GM12874 (cell line): Measurements from ENCODE around the gene TRIM29.

Experiments
- TF ChIP-seq, protein P1 (sequence below): IDR thresholded peaks from 2 replicates; pipeline ENCODE4 v1.5.1; 2011; ENCODE audit warnings: low read depth, mild to moderate bottlenecking, control low read depth, low read length, moderate library complexity; ENCODE audit not compliant: insufficient read depth

The TRIM29 gene

GRCh38 chr11:120126620-120127019, 11.3 kb downstream of the TRIM29 start:
- TF ChIP-seq, protein P1, sequence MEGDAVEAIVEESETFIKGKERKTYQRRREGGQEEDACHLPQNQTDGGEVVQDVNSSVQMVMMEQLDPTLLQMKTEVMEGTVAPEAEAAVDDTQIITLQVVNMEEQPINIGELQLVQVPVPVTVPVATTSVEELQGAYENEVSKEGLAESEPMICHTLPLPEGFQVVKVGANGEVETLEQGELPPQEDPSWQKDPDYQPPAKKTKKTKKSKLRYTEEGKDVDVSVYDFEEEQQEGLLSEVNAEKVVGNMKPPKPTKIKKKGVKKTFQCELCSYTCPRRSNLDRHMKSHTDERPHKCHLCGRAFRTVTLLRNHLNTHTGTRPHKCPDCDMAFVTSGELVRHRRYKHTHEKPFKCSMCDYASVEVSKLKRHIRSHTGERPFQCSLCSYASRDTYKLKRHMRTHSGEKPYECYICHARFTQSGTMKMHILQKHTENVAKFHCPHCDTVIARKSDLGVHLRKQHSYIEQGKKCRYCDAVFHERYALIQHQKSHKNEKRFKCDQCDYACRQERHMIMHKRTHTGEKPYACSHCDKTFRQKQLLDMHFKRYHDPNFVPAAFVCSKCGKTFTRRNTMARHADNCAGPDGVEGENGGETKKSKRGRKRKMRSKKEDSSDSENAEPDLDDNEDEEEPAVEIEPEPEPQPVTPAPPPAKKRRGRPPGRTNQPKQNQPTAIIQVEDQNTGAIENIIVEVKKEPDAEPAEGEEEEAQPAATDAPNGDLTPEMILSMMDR, result no peak

GRCh38 chr11:120125509-120125908, 12.4 kb downstream of the TRIM29 start:
- TF ChIP-seq, protein P1, result no peak

GRCh38 chr11:120125024-120125423, 12.9 kb downstream of the TRIM29 start:
- TF ChIP-seq, protein P1, result no peak

- TF ChIP-seq, protein P1, result no peak
Measured at GRCh38 chr11:120124355-120124754, 13.6 kb downstream of the TRIM29 start.

GRCh38 chr11:120123946-120124345, 14.0 kb downstream of the TRIM29 start:
- TF ChIP-seq, protein P1, result no peak

DNA sequence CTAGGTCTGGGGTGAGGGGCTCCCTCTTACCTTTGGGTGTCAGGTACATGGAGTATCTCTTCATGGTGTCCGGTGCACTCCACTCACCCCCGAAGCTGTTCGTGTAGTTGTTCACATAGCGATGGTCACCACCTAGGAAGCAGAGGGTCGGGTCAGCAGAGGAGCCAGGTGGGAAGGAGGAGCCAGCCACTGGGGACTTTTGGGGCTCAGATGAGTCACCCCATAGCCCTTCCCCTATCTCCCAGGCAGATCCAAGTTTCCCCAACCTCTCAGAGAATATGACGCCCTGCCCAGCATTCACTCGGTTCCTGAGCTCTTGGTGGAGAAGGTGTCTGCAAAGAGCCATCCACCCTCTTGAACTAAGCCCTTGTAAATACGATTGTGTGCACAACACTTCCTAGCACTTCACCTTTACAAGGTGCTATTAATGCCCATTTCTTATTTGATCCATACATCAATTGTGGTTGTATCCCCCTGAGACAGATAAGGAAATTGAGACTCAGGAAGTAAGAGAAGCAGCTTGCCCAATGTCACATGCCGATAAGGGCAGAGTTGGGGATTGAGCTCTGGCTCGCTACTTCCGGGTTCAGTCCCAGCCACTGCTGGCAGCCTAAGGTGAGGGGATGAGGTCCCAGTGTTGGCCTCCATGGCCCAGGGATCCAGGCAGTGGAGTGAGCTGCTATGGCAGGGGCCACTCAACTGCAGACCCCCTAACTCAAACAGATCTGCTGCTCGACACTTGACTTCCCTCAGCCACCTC, 14.8 kb downstream of the TRIM29 start:
- TF ChIP-seq, protein P1, result no peak

- TF ChIP-seq, protein P1, result no peak
Measured at GRCh38 chr11:120121914-120122473, 15.9 kb downstream of the TRIM29 start.
